K562 (cell line): ENCODE data around the gene GNGT2. TPM values are rescaled to one million over a fixed set of nuclear protein-coding genes. Genes with fewer than 3 reads are reported as not detected.

Experiments
- ATAC-seq: fragments of 200-7000 bp; cut with Tn5 transposase; 3 replicates; pipeline ENCODE4 v1.9.1; 2020; ENCODE audit warnings: moderate library complexity
- BruUV-seq: library from RNA; stranded (reverse); fragments of 400-500 nt; replicated peaks from 2 replicates; lab custom pipeline; 2021; lab: Mats Ljungman, UMichigan
- CTCF ChIA-PET: fragments of 300-600 bp; formaldehyde crosslinking; extraction: SDS; loops from one replicate; lab custom pipeline; 2021; ENCODE audit warnings: low intra/inter-chr PET ratio; lab: Yijun Ruan, JAX
- POLR2A ChIA-PET: fragments of 300-600, 350-650 bp; sonication (Branson Sonifier 250); formaldehyde crosslinking; extraction: SDS; loops from one replicate; lab custom pipeline; 2021; ENCODE audit warnings: antibody characterized with exemption, inconsistent platforms; lab: Yijun Ruan, JAX
- DNase-seq, 4 experiments: peaks; one replicate each; pipeline versions ENCODE4 v3.0.0 to v3.0.0-alpha.2; 2011 to 2018; ENCODE audit warnings: low spot score in 3 of 4, mixed read lengths in 3 of 4; ENCODE audit errors: extremely low read depth in 1 of 4
- FAIRE-seq: peaks from 2 replicates; lab custom pipeline; 2011; peaks lifted over from hg19 to GRCh38; lab: Jason Lieb, UNC
- H2AFZ ChIP-seq: 2 replicates; pipeline ENCODE4 v1.6.0; 2011; ENCODE audit warnings: low read depth, low read length, control low read depth, inconsistent platforms
- H3K27ac ChIP-seq: fragments of 200-600 bp; 3 replicates; pipeline ENCODE4 v1.8.0; 2011; ENCODE audit warnings: low read depth, mild to moderate bottlenecking, control low read depth, inconsistent platforms, low read length, moderate library complexity, mixed read lengths; ENCODE audit errors: extremely low read depth
- H3K27me3 ChIP-seq, 2 experiments: fragments of 300-600 bp in 1 of 2; 2 replicates in 1 of 2; 3 replicates in 1 of 2; pipeline versions ENCODE4 v1.6.0 to v1.8.0; 2011; ENCODE audit warnings: inconsistent platforms in 2 of 2, low read length in 2 of 2, mild to moderate bottlenecking in 1 of 2, mixed read lengths in 1 of 2, moderate library complexity in 1 of 2; ENCODE audit not compliant: control insufficient read depth in 2 of 2, insufficient read depth in 2 of 2
- H3K36me3 ChIP-seq: fragments of 300-600 bp; 3 replicates; pipeline ENCODE4 v1.8.0; 2011; ENCODE audit warnings: mild to moderate bottlenecking, low read length, inconsistent platforms; ENCODE audit not compliant: control insufficient read depth, insufficient read depth
- H3K4me1 ChIP-seq, 2 experiments: fragments of 200-600 bp in 1 of 2; replicated peaks in 1 of 2; 2 replicates in 1 of 2; 3 replicates in 1 of 2; pipeline versions ENCODE4 v1.5.1 to v1.8.0; 2011; ENCODE audit warnings: inconsistent platforms in 2 of 2, low read length in 2 of 2, mild to moderate bottlenecking in 1 of 2, mixed read lengths in 1 of 2, moderate library complexity in 1 of 2; ENCODE audit not compliant: control insufficient read depth in 2 of 2, insufficient read depth in 2 of 2
- H3K4me2 ChIP-seq: 2 replicates; pipeline ENCODE4 v1.6.1; 2011; ENCODE audit warnings: low read length, control low read depth, inconsistent platforms, mixed read lengths; ENCODE audit not compliant: insufficient read depth
- H3K4me3 ChIP-seq: fragments of 200-600 bp; sonication (generic), shearing (Covaris generic); 2 replicates; pipeline ENCODE4 v1.5.1; 2016; ENCODE audit warnings: control low read depth, inconsistent platforms
- H3K79me2 ChIP-seq: fragments of 200-600 bp; 3 replicates; pipeline ENCODE4 v1.8.0; 2011; ENCODE audit warnings: low read length, inconsistent platforms; ENCODE audit not compliant: control insufficient read depth, insufficient read depth
- H3K9ac ChIP-seq, 2 experiments: 2 replicates each; pipeline versions ENCODE4 v1.6.0 to v1.6.1; 2011; ENCODE audit warnings: low read depth in 2 of 2, low read length in 2 of 2, control low read depth in 1 of 2, inconsistent platforms in 1 of 2, mild to moderate bottlenecking in 1 of 2, mixed read lengths in 1 of 2; ENCODE audit not compliant: insufficient read depth in 1 of 2
- H3K9me1 ChIP-seq: one replicate; pipeline ENCODE4 v1.6.0; 2011; ENCODE audit warnings: inconsistent platforms, mild to moderate bottlenecking, low read length, moderate library complexity; ENCODE audit not compliant: control insufficient read depth, insufficient read depth
- H3K9me3 ChIP-seq: replicated peaks from 2 replicates; pipeline ENCODE4 v1.5.1; 2011; ENCODE audit warnings: low read depth, low read length, inconsistent platforms; ENCODE audit not compliant: control insufficient read depth, insufficient read depth
- H4K20me1 ChIP-seq: replicated peaks from 2 replicates; pipeline ENCODE4 v1.6.1; 2011; ENCODE audit warnings: low read length, inconsistent platforms, mixed read lengths; ENCODE audit not compliant: control insufficient read depth, insufficient read depth
- BRF1 ChIP-seq: IDR thresholded peaks from 3 replicates; pipeline ENCODE4 v1.6.1; 2011; ENCODE audit warnings: borderline replicate concordance, mild to moderate bottlenecking; ENCODE audit not compliant: insufficient read length; ENCODE audit errors: extremely low read depth
- CEBPB ChIP-seq: fragments of 450-650 bp; IDR thresholded peaks from 2 replicates; pipeline ENCODE4 v1.6.1; 2016; ENCODE audit warnings: missing genetic modification characterization, missing compliant biosample characterization
- DNMT1 ChIP-seq: fragments of 450-650 bp; IDR thresholded peaks from 2 replicates; pipeline ENCODE4 v1.6.1; 2016; ENCODE audit warnings: antibody characterized with exemption, mild to moderate bottlenecking
- PCBP2 ChIP-seq: fragments of 200-400 bp; formaldehyde crosslinking; IDR thresholded peaks from 2 replicates; pipeline ENCODE4 v1.6.1; 2018; ENCODE audit warnings: low read length, low read depth, mild to moderate bottlenecking, moderate library complexity; ENCODE audit not compliant: poor library complexity, severe bottlenecking
- PPARD ChIP-seq: fragments of 250-450 bp; sonication (Bioruptor Pico); IDR thresholded peaks from 2 replicates; pipeline ENCODE4 v1.8.0; 2022; ENCODE audit warnings: inconsistent platforms, mild to moderate bottlenecking, moderate library complexity
- PYGO2 ChIP-seq: fragments of 450-650 bp; IDR thresholded peaks from 2 replicates; pipeline ENCODE4 v1.6.1; 2016; ENCODE audit warnings: mild to moderate bottlenecking, missing genetic modification characterization, moderate library complexity, missing compliant biosample characterization
- RREB1 ChIP-seq: fragments of 250-450 bp; sonication (Bioruptor Pico); IDR thresholded peaks from 2 replicates; pipeline ENCODE4 v1.4.0; 2020
- SIN3B ChIP-seq: fragments of 450-650 bp; IDR thresholded peaks from 2 replicates; pipeline ENCODE4 v1.6.1; 2017; ENCODE audit warnings: low read depth, mild to moderate bottlenecking, moderate library complexity
- ZNF24 ChIP-seq: fragments of 450-650 bp; IDR thresholded peaks from 2 replicates; pipeline ENCODE4 v1.6.1; 2016
- ZNF507 ChIP-seq: conservative IDR thresholded peaks from 2 replicates; pipeline ENCODE4 v1.6.1; 2017; ENCODE audit warnings: missing genetic modification characterization, missing compliant biosample characterization
- WGBS: fragments of 100-300 bp; shearing (Covaris generic); methylation state at CpG from one replicate; pipeline ENCODE4 v1.1.6; 2016; ENCODE audit warnings: low coverage, mixed read lengths; ENCODE audit not compliant: insufficient coverage; ENCODE audit errors: missing lambda C conversion rate; 5-methylcytosine and 5-hydroxymethylcytosine counted together
- in situ Hi-C: fragments of 300-500 bp; cut with MboI; formaldehyde crosslinking; loops from 4 replicates; pipeline ENCODE4 v1.15.0; 2018; ENCODE audit warnings: inconsistent platforms, mixed read lengths
- intact Hi-C: fragments of 100-400 bp; cut with micrococcal nuclease; formaldehyde crosslinking; loops from 2 replicates; pipeline ENCODE4 v1.14.2; 2022
- polyA plus RNA-seq, 8 experiments: library from polyadenylated mRNA; depleted of rRNA in 4 of 8; stranded (reverse) in 5 of 8; unstranded in 3 of 8; fragments of >200 nt; fragmentation: Nextera tagmentation in 2 of 8; fragmentation: Illumina TruSeq in 1 of 8; extraction: Ambion mirVana in 2 of 8; extraction: Trizol in 1 of 8; gene quantifications; 2 replicates each; pipeline versions ENCODE4 v1.2.1 to v1.2.3, GENCODE V29; 2011 to 2014; ENCODE audit warnings: inconsistent platforms in 1 of 8, missing spikeins in 1 of 8
- total RNA-seq, 7 experiments: library from RNA; depleted of rRNA in 6 of 7; stranded (reverse); fragments of >200 nt in 6 of 7; fragmentation: Illumina TruSeq in 2 of 7; extraction: Trizol in 2 of 7; gene quantifications; 2 replicates each; pipeline versions ENCODE4 v1.2.1 to v1.2.3, GENCODE V29; 2011 to 2021; ENCODE audit warnings: low replicate concordance in 1 of 7

GNGT2 gene
- total and polyA plus RNA-seq, 9 of the 15 experiments (the other 6 are each of a cell fraction or from before 2014, with no cell fraction given), result not detected

- ATAC-seq (no peak), DNase-seq (no peak), FAIRE-seq (no peak)
- Histone ChIP-seq H3K27ac (no peak overlapping the region), H3K4me1 (no peaks in the 10 kb centered on the region), H3K9me1 (no peaks in the 10 kb centered on the region), H4K20me1 (no peaks in the 10 kb centered on the region), H3K4me2 (no peak overlapping the region), H3K79me2 (no peaks in the 10 kb centered on the region), H3K4me3 (no peak overlapping the region), H3K9me3 (no peaks in the 10 kb centered on the region), H3K9ac (no peak overlapping the region), H3K27me3 (peaks cover 3 to 34% of the 10 kb centered on the region in 2 experiments; a peak in 3 of 5 replicates), H3K36me3 (no peaks in the 10 kb centered on the region), H2AFZ (no peak overlapping the region)
- POLR2A ChIA-PET, result interaction anchor here (0.6 kb wide), 1 partner anchor 23 kb away, joined by 3 read pairs; no protein-coding TSS in a partner anchor
- BruUV-seq, result no TSS peak
- CTCF ChIA-PET, result no interaction called here
- no peak for TF ChIP-seq DNMT1
- TF ChIP-seq PYGO2 (tag), result no peak
- TF ChIP-seq ZNF24, result no peak
- no peak for TF ChIP-seq PPARD
- TF ChIP-seq SIN3B, result no peak
- no peak for TF ChIP-seq ZNF507
- no peak for TF ChIP-seq RREB1 (CRISPR knock-in tag)
- TF ChIP-seq CEBPB (tag), result no peak
- no peak for TF ChIP-seq BRF1
- TF ChIP-seq PCBP2, result no peak
- 0% methylated on average over 2 of the region's 2 CpGs for WGBS
- intact Hi-C loops (no loop called here), in situ Hi-C loops (no loop called here)
Measured at GRCh38 chr17:49170216-49170615, 40.2 kb downstream of the GNGT2 start.
